Activated CD4-positive, alpha-beta memory T cell treated with anti-CD3 and anti-CD28 coated beads, Interleukin-2, amount 10 ng/mL, durations not matched to agents 7 days and 5 days (primary cell): ENCODE data around the gene ARFRP1. TPM values are rescaled to one million over a fixed set of nuclear protein-coding genes. Genes with fewer than 3 reads are reported as not detected.

ENCODE experiments used
- CTCF ChIA-PET: fragments of 350-600 bp; sonication (Branson Sonifier 250); formaldehyde crosslinking; loops from one replicate; lab custom pipeline; 2021; ENCODE audit warnings: antibody characterized with exemption, inconsistent platforms; lab: Charles Lee
- POLR2A ChIA-PET: fragments of 350-600 bp; sonication (Branson Sonifier 250); formaldehyde crosslinking; loops from one replicate; lab custom pipeline; 2021; ENCODE audit warnings: antibody characterized with exemption; lab: Charles Lee
- DNase-seq: peaks from one replicate; pipeline ENCODE4 v3.0.0-alpha.2; 2020
- H3K27ac Mint-ChIP-seq: one replicate; pipeline ENCODE4 v1.8.0; 2021; ENCODE audit warnings: mild to moderate bottlenecking, mixed read lengths
- H3K27me3 Mint-ChIP-seq: one replicate; pipeline ENCODE4 v1.8.0; 2021; ENCODE audit warnings: mixed read lengths
- H3K36me3 Mint-ChIP-seq: one replicate; pipeline ENCODE4 v1.8.0; 2021; ENCODE audit warnings: low read depth, mixed read lengths
- H3K4me1 Mint-ChIP-seq: one replicate; pipeline ENCODE4 v1.8.0; 2021; ENCODE audit warnings: mixed read lengths
- H3K4me3 Mint-ChIP-seq: one replicate; pipeline ENCODE4 v1.8.0; 2021; ENCODE audit warnings: mild to moderate bottlenecking, mixed read lengths
- H3K9me3 Mint-ChIP-seq: one replicate; pipeline ENCODE4 v1.8.0; 2021; ENCODE audit warnings: mixed read lengths
- total RNA-seq, 2 experiments: library from RNA; stranded (reverse); gene quantifications; one replicate each; pipeline ENCODE4 v1.2.3, GENCODE V29; 2021

ARFRP1 gene
- total RNA-seq, 2 experiments from 2014 or later: 52.9 to 53.4 TPM

DNA sequence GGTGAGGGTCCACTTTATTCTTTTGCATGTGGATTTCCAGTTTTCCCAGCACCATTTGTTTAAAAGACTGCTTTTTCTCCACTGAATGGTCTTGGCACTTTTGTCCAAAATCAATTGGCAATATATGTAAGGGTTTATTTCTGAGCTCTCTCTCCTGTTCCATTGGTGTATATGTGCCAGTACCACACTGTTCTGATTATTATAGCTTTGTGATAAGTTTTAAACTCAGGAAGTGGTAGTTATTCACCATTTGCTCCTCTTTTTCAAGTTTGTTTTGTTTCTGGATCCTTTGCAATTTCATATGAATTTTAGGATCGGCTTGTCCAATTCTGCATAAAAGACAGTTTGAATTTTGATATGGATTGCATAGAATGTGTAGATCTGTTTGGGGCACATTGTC is 4.4 kb upstream of the ARFRP1 start:
- Mint-ChIP-seq H3K36me3 (peaks cover 72% of the 10 kb centered on the region), H3K27ac (no peak overlapping the region), H3K4me3 (no peak overlapping the region), H3K4me1 (peaks cover 54% of the 10 kb centered on the region), H3K9me3 (peaks cover 10% of the 10 kb centered on the region), H3K27me3 (no peaks in the 10 kb centered on the region)
- DNase-seq: no peak
- ChIA-PET POLR2A (interaction anchor here (0.7 to 2.0 kb wide), 4 partner anchors 14 to 27 kb away, joined by 3 to 7 read pairs (median 4); no protein-coding TSS in a partner anchor), CTCF (interaction anchor here (1.5 kb wide), 1 partner anchor 327 kb away, joined by 3 read pairs; no protein-coding TSS in a partner anchor)

DNA sequence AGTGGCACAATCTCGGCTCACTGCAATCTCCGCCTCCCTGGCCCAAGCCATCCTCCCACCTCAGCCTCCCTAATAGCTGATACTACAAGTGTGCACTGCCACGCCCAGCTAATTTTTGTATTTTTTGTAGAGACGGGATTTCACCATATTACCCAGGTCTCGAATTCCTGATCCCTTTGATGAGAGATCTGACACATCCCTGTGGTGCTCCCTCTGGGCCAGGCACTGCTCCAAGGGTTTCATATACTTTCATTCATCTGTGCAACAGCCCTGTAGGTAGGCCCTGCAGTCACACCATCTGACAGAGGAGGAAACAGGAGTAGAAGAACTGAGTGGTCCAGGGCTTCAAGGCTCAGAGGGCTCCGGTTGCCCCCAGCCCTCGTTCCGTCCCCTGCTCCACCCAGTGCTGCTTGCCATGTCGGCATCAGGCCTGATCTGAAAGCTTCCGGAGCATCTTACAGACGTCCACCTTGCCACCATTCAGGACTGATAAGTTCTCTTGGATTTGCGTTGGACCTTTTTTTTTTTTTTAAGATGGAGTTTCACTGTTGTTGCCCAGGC is 3.4 kb upstream of the ARFRP1 start:
- Mint-ChIP-seq H3K9me3 (peaks cover 9% of the 10 kb centered on the region), H3K4me1 (peaks cover 58% of the 10 kb centered on the region), H3K27ac (peak overlapping the region; percentile 37), H3K36me3 (peaks cover 71% of the 10 kb centered on the region), H3K27me3 (no peaks in the 10 kb centered on the region), H3K4me3 (peak overlapping the region; percentile 54)
- DNase-seq: no peak
- ChIA-PET POLR2A (interaction anchor here (0.8 to 1.1 kb wide), 3 partner anchors 25 to 28 kb away, joined by 3 to 4 read pairs (median 4); no protein-coding TSS in a partner anchor), CTCF (interaction anchor here (0.9 to 1.6 kb wide), 4 partner anchors 11 to 328 kb away, joined by 3 to 5 read pairs (median 3); partner anchors contain the start of gene PTK6)

DNA sequence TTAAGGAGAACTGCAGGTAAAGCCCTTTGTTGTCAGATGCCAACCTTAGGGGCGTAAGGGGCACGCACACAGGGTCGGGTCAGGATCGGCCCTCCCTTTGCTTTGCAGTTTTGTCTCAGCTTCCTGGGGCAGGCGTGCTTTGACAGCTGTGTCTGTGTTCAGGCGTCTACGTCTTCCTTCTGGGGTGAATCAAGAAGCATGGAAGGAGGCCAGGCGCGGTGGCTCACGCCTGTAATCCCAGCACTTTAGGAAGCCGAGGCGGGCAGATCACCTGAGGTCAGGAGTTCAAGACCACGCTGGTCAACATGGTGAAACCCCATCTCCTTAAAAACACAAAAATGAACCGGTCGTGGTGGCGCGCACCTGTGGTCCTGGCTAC is 1.4 kb upstream of the ARFRP1 start:
- H3K9me3 Mint-ChIP-seq: peaks cover 3% of the 10 kb centered on the region
- peaks cover 59% of the 10 kb centered on the region for H3K4me1 Mint-ChIP-seq
- H3K27me3 Mint-ChIP-seq: no peaks in the 10 kb centered on the region
- H3K27ac Mint-ChIP-seq: no peak overlapping the region
- peaks cover 65% of the 10 kb centered on the region for H3K36me3 Mint-ChIP-seq
- POLR2A ChIA-PET: interaction anchor here (0.9 to 9.3 kb wide), 4 partner anchors 19 to 42 kb away, joined by 3 to 120 read pairs (median 6); partner anchors contain the start of genes LIME1 and SLC2A4RG
- H3K4me3 Mint-ChIP-seq: peak overlapping the region; percentile 90
- CTCF ChIA-PET: interaction anchor here (1.6 to 3.0 kb wide), 3 partner anchors 12 to 156 kb away, joined by 5 to 29 read pairs (median 13); partner anchors contain the start of gene TPD52L2
- no peak for DNase-seq

DNA sequence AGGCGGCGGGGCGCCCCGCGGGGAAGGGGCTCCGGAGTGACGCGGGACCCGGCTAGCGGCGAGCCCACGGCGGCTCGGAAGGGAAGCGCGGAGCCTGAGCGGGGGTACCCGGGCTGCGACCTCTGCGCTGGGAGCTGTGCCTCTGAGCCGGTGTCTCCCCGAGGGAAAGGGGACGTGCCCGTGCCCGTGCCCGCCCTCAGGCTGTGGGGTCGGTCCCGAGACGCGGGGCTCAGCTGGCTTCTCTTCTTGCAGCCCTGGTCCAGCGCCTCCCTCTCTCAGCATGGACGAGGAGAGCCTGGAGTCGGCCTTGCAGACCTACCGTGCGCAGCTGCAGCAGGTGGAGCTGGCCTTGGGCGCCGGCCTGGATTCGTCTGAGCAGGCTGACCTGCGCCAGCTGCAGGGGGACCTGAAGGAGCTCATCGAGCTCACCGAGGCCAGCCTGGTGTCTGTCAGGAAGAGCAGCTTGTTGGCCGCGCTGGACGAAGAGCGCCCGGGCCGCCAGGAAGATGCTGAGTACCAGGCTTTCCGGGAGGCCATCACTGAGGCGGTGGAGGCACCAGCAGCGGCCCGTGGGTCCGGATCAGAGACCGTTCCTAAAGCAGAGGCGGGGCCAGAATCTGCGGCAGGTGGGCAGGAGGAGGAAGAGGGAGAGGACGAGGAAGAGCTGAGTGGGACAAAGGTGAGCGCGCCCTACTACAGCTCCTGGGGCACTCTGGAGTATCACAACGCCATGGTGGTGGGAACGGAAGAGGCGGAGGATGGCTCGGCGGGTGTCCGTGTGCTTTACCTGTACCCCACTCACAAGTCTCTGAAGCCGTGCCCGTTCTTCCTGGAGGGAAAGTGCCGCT is 749 bp upstream of the ARFRP1 start:
- ChIA-PET POLR2A (interaction anchor here (0.6 to 9.3 kb wide), 20 partner anchors 8 to 260 kb away, joined by 3 to 120 read pairs (median 4); partner anchors contain the start of genes LIME1, RTEL1, SLC2A4RG and TNFRSF6B), CTCF (interaction anchor here (0.8 to 3.0 kb wide), 20 partner anchors 12 to 330 kb away, joined by 3 to 35 read pairs (median 4); partner anchors contain the start of genes LIME1, PRPF6, PTK6 and SAMD10)
- peak overlapping the region; percentile 90 for H3K4me3 Mint-ChIP-seq
- no peak for DNase-seq
- peaks cover 61% of the 10 kb centered on the region for H3K36me3 Mint-ChIP-seq
- H3K4me1 Mint-ChIP-seq: peaks cover 59% of the 10 kb centered on the region
- peaks cover 3% of the 10 kb centered on the region for H3K9me3 Mint-ChIP-seq
- peak overlapping the region; percentile 61 for H3K27ac Mint-ChIP-seq
- no peaks in the 10 kb centered on the region for H3K27me3 Mint-ChIP-seq

DNA sequence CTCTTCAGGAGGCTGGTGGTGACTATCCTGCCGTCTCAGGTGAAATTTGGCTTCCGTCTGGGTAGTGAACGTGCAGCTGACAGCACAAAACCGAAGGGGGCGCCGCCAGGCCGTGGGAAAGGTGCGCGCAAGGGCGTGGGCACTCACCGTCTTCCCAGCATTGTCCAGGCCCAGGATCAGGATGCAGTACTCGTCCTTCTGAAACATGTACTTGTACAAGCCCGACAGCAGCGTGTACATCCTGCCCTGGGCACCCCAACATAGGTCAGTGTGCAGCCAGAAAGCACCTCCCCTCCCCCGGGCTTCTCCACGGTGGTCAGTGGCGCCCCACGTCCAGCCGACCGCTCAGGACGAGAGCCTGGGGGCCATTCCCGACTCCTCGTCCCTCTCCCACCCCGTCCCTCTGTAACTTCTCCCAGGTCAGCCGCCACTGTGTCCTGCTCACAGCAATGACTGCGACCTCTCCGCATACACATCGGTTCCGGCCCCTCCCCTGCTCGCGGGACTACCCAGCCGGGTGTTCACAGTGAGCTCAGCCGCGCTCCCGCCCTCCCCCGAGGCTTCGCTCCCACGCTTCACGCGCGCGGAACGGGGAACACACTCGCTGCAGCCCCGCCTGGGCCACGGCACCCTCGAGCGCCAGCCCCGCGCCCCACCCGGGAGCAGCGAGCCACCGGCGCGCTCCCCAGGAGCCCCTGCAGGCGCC is 771 bp downstream of the ARFRP1 start:
- ChIA-PET CTCF (interaction anchor here (0.6 to 3.0 kb wide), 20 partner anchors 8 to 332 kb away, joined by 3 to 35 read pairs (median 4); partner anchors contain the start of genes LIME1, PRPF6, PTK6 and SAMD10), POLR2A (interaction anchor here (0.8 to 9.3 kb wide), 18 partner anchors 8 to 413 kb away, joined by 3 to 120 read pairs (median 4); partner anchors contain the start of genes LIME1, RTEL1, SLC2A4RG and TPD52L2)
- DNase-seq: peak; percentile 72
- Mint-ChIP-seq H3K36me3 (peaks cover 50% of the 10 kb centered on the region), H3K27me3 (no peaks in the 10 kb centered on the region), H3K4me3 (peak overlapping the region; percentile 90), H3K27ac (peak overlapping the region; percentile 87), H3K9me3 (no peaks in the 10 kb centered on the region), H3K4me1 (peaks cover 58% of the 10 kb centered on the region)

DNA sequence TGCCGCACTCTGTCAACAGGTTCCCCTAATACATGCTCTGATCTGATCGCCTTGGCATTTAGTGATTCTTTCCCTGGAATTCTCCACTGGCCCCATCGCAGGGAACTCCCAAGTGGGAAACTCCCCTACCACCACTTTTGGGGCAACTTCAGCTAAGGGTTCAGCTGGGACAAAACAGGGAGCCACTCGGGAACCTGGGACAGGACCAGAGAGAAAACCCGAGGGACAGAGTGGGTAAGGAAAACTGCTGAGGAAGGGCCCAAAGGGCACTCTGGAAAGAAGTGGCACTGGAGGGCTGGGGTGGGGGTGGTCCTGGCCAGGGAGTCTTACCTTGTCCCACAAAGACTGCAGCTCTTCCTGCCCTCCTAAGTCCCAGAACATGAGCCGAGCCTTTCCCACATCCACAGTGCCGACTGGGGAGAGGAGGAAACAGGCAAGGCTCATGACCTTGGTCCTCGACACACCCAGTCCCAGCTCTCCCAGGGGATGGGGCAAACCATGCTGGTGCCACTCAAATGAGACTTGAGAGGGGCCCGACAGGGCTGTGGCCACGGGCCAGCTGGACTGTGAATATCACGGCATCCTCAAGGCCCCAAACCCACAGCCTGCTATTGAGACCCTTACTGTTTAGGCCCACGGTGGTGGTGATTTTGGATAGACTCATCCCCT is 1.6 kb downstream of the ARFRP1 start:
- peak overlapping the region; percentile 90 for H3K4me3 Mint-ChIP-seq
- POLR2A ChIA-PET: interaction anchor here (1.0 to 9.3 kb wide), 5 partner anchors 30 to 414 kb away, joined by 3 to 120 read pairs (median 4); partner anchors contain the start of genes LIME1 and SLC2A4RG
- DNase-seq: no peak
- H3K36me3 Mint-ChIP-seq: peaks cover 42% of the 10 kb centered on the region
- no peaks in the 10 kb centered on the region for H3K27me3 Mint-ChIP-seq
- H3K9me3 Mint-ChIP-seq: no peaks in the 10 kb centered on the region
- H3K27ac Mint-ChIP-seq: peak overlapping the region; percentile 87
- H3K4me1 Mint-ChIP-seq: peaks cover 58% of the 10 kb centered on the region
- CTCF ChIA-PET: interaction anchor here (0.6 to 3.0 kb wide), 5 partner anchors 9 to 159 kb away, joined by 3 to 35 read pairs (median 7); partner anchors contain the start of genes LIME1 and TPD52L2

DNA sequence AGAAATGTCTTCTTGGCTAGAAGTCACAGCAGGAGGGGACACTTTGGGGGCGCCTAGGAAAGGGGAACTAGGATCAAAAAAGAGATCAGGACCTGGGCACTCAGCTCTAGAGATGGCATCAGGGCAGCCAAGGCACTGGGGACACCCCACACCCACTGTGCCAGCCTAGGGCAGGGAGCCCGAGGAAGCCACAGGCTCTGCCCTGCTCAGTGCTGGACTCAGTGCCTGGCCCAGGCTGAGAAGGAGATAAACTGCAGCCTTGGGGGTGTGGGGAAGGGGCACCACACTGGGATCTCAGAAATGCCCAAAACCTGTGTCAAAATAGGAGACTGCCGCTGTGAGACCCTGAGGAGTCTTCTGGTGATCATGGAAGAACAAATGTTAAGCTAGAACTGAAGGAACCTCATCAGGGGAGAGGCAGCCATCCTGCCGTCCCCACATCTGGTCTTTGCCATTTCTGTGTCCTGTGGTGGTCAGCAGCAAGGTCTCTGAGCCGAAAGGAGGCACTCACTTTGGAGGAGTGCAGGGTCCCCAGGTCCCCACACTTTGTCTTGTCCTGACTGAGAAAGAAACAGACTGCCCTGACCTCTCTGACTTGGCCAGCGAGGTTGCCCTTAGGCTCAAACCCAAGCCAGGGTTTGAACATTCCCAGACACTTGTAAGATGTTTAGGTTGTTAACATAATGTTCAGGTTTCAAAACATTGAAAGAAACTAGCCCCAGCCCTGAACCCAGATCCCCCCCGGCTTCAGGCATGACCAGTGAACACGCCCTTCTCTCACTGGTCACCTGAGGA is 2.3 kb downstream of the ARFRP1 start:
- no peaks in the 10 kb centered on the region for H3K9me3 Mint-ChIP-seq
- POLR2A ChIA-PET: interaction anchor here (1.3 to 9.3 kb wide), 3 partner anchors 31 to 184 kb away, joined by 4 to 120 read pairs (median 21); partner anchors contain the start of genes LIME1 and SLC2A4RG
- H3K4me1 Mint-ChIP-seq: peaks cover 55% of the 10 kb centered on the region
- H3K27me3 Mint-ChIP-seq: no peaks in the 10 kb centered on the region
- peak overlapping the region; percentile 90 for H3K4me3 Mint-ChIP-seq
- H3K27ac Mint-ChIP-seq: no peak overlapping the region
- peaks cover 35% of the 10 kb centered on the region for H3K36me3 Mint-ChIP-seq
- no peak for DNase-seq
- CTCF ChIA-PET: interaction anchor here (0.8 kb wide), 1 partner anchor 10 kb away, joined by 3 read pairs; no protein-coding TSS in a partner anchor

DNA sequence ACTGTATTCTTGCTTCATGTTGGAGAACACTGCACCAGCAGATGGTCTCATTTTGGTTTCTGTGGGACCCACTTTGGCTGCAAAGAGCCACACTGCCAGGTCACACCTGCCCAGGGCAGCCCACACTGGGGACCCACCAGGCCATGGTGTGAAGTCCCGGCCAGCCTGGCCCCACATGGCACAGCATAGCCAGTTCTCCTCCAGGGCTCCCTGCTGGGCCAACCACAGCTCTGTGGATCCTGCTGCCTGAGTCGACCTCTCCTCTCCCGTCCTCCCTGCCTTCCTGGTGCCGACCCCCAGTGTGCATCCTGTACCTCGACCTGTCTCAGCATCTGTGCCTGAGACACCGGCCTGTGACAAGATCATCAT is 3.0 kb downstream of the ARFRP1 start:
- no peak for DNase-seq
- H3K9me3 Mint-ChIP-seq: no peaks in the 10 kb centered on the region
- no peak overlapping the region for H3K27ac Mint-ChIP-seq
- CTCF ChIA-PET: no interaction called here
- no peak overlapping the region for H3K4me3 Mint-ChIP-seq
- peaks cover 53% of the 10 kb centered on the region for H3K4me1 Mint-ChIP-seq
- POLR2A ChIA-PET: interaction anchor here (9.3 kb wide), 1 partner anchor 31 kb away, joined by 120 read pairs; the partner anchor contains the start of genes LIME1 and SLC2A4RG
- H3K36me3 Mint-ChIP-seq: peaks cover 32% of the 10 kb centered on the region
- H3K27me3 Mint-ChIP-seq: no peaks in the 10 kb centered on the region

DNA sequence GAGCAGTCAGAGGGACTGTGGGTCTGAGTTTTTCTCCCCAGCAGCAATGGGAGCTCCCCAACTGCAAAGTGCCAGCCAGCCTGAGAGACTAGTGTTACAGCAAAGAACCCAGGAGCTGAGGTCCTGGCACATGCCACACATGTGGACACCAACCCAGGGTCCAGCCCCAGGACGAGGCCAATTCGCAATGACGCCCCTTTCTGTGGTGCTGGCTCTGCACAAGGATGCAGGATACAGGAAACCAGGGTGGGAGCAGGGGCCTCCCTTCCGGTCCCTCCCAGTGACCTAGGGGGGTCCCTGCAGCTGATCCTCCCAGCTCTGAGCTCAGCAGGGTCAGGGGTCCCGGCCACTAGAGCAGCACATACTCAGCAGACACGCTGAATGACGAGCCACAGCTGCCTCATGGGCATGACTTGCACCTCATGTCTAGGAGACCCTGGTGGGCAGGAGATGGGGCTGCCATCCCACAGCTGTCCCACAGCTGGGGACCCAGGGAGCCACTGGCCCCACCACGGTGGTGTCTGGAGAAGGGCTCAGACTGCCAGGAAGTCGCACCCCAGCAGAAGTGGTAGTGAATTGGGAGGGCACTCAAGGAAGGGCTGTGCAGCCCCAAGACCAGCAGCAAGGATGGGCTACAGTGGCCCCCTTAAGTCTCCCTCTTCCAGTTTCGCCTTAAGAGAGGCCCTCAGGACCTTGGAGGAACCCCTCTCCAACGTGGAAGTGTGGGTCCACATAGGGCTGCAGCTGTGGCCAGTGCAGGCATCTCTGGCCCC is 3.6 kb downstream of the ARFRP1 start:
- DNase-seq: no peak
- ChIA-PET CTCF (no interaction called here), POLR2A (interaction anchor here (9.3 kb wide), 1 partner anchor 32 kb away, joined by 120 read pairs; the partner anchor contains the start of genes LIME1 and SLC2A4RG)
- Mint-ChIP-seq H3K4me3 (no peak overlapping the region), H3K36me3 (peaks cover 29% of the 10 kb centered on the region), H3K27me3 (no peaks in the 10 kb centered on the region), H3K27ac (no peak overlapping the region), H3K9me3 (no peaks in the 10 kb centered on the region), H3K4me1 (peaks cover 52% of the 10 kb centered on the region)

DNA sequence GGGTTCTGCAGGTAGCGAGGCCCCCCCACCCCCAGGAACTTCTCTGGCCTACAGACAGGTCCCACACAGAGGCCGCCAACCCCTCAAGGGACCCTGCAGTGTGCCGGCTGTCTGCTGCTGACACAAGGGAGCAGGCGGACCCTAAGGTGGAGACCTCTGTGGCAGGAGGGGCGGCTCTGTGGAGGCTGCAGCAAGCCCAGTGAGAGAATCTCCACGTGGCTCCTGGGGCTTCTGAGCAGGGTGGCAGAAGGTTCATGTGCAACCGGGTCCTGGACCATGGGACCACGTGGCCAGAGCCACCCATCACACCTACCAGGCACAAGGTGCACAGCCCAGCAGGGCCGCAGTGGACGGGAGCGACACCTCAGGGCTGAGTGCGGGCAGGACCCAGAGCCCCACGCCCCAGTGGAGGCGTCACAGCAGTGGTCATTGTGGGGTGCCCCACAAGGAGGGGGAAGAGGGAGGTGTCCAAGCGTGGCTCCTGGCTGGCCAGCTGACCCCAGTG is 4.3 kb downstream of the ARFRP1 start:
- H3K27me3 Mint-ChIP-seq: no peaks in the 10 kb centered on the region
- no peaks in the 10 kb centered on the region for H3K9me3 Mint-ChIP-seq
- H3K36me3 Mint-ChIP-seq: peaks cover 25% of the 10 kb centered on the region
- ChIA-PET CTCF (no interaction called here), POLR2A (interaction anchor here (9.3 kb wide), 1 partner anchor 33 kb away, joined by 120 read pairs; the partner anchor contains the start of genes LIME1 and SLC2A4RG)
- H3K4me1 Mint-ChIP-seq: peaks cover 52% of the 10 kb centered on the region
- H3K27ac Mint-ChIP-seq: no peak overlapping the region
- DNase-seq: no peak
- H3K4me3 Mint-ChIP-seq: no peak overlapping the region
